ENCODE results near the gene PRAMEF6.
"Not testable (repeated sequence)": the region's sequence is repeated elsewhere in the genome, so short reads cannot be mapped to it uniquely, and the experiment has no call there.

PRAMEF6 gene

GRCh38 chr1:12947480-12947879, at the start of gene PRAMEF6:
Gene PRAMEF6, minus strand, starts transcription at chr1:12947580. Its CDS starts 5,062 bp downstream, at chr1:12942518.
- not testable (repeated sequence) for DNase-seq

GRCh38 chr1:12924368-12924767, 23.0 kb downstream of the PRAMEF6 start:
- DNase-seq = not testable (repeated sequence)

- not testable (repeated sequence) for DNase-seq
Measured at GRCh38 chr1:12921749-12922148, 25.6 kb downstream of the PRAMEF6 start.

GRCh38 chr1:12916310-12916709, 31.1 kb downstream of the PRAMEF6 start, which contains the start of gene PRAMEF7:
Gene PRAMEF7, plus strand, starts transcription at chr1:12916610. Its CDS starts 1,083 bp downstream, at chr1:12917693.
- not testable (repeated sequence) for DNase-seq

GRCh38 chr1:12903793-12904572, 43.4 kb downstream of the PRAMEF6 start:
- DNase-seq = not testable (repeated sequence)

GRCh38 chr1:12899186-12899585, 48.2 kb downstream of the PRAMEF6 start:
- not testable (repeated sequence) for DNase-seq

- DNase-seq = not testable (repeated sequence)
Measured at GRCh38 chr1:12898170-12898569, 49.2 kb downstream of the PRAMEF6 start, which contains the start of gene PRAMEF10. Gene PRAMEF10, minus strand, starts transcription at chr1:12898270. Its CDS starts 2,423 bp downstream, at chr1:12895847.

Measured in midbrain (tissue), 1 donor.